ENCODE results near the gene PIPOX. TPM values are rescaled to one million over a fixed set of nuclear protein-coding genes. Genes with fewer than 3 reads are reported as not detected.

PIPOX gene
- total and polyA plus RNA-seq, 2 of the 8 experiments (the other 6 are each of a cell fraction or from before 2014, with no cell fraction given): 57.2 to 99.6 TPM

GRCh38 chr17:28999206-28999605, 43.7 kb upstream of the PIPOX start (continued):
- TF ChIP-seq CHD1 (IDR thresholded peaks at IDR 0.05; ENCODE audit: low read depth, low read length): no peak
